HL-60 (cell line): Measurements from ENCODE around the gene ELMO1.

Source experiments
- CTCF ChIP-seq: IDR thresholded peaks from one replicate; pipeline ENCODE4 v1.5.1; 2011; ENCODE audit warnings: low read length, control low read depth, inconsistent platforms; ENCODE audit not compliant: insufficient read depth
- GABPA ChIP-seq: IDR thresholded peaks from 2 replicates; pipeline ENCODE4 v1.6.1; 2012; ENCODE audit warnings: low read depth
- POLR2AphosphoS5 ChIP-seq: IDR thresholded peaks from 2 replicates; pipeline ENCODE4 v1.6.1; 2012; ENCODE audit warnings: low read depth
- SPI1 ChIP-seq: IDR thresholded peaks from 2 replicates; pipeline ENCODE4 v1.6.1; 2012; ENCODE audit warnings: low read depth, mild to moderate bottlenecking, borderline replicate concordance
- TF ChIP-seq, protein P1 (sequence below): IDR thresholded peaks from 2 replicates; pipeline ENCODE4 v1.6.1; 2012; ENCODE audit warnings: low read depth; ENCODE audit not compliant: insufficient replicate concordance

DNA sequence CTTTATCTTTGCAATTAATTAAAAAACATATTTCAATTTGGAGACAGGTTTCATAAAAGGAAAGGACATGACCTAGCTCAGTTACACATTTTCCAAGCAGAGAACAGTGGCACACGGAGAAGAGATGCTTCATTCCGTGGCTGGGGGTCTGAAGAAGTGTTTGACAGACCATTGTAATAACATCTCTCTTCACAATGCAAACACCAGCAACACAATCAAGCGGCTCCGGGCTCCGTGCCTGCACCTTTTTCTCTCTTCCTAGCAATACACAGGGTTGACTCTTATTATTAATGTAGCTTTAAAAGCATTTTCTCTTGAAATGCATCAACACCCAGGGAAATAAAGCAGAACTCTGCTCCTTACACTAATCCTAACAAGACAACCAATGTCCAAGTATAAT, 463.3 kb downstream of the ELMO1 start:
- no peak for TF ChIP-seq CTCF
- TF ChIP-seq, protein P1, sequence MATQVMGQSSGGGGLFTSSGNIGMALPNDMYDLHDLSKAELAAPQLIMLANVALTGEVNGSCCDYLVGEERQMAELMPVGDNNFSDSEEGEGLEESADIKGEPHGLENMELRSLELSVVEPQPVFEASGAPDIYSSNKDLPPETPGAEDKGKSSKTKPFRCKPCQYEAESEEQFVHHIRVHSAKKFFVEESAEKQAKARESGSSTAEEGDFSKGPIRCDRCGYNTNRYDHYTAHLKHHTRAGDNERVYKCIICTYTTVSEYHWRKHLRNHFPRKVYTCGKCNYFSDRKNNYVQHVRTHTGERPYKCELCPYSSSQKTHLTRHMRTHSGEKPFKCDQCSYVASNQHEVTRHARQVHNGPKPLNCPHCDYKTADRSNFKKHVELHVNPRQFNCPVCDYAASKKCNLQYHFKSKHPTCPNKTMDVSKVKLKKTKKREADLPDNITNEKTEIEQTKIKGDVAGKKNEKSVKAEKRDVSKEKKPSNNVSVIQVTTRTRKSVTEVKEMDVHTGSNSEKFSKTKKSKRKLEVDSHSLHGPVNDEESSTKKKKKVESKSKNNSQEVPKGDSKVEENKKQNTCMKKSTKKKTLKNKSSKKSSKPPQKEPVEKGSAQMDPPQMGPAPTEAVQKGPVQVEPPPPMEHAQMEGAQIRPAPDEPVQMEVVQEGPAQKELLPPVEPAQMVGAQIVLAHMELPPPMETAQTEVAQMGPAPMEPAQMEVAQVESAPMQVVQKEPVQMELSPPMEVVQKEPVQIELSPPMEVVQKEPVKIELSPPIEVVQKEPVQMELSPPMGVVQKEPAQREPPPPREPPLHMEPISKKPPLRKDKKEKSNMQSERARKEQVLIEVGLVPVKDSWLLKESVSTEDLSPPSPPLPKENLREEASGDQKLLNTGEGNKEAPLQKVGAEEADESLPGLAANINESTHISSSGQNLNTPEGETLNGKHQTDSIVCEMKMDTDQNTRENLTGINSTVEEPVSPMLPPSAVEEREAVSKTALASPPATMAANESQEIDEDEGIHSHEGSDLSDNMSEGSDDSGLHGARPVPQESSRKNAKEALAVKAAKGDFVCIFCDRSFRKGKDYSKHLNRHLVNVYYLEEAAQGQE, result no peak
- TF ChIP-seq POLR2AphosphoS5, result no peak
- TF ChIP-seq GABPA, result no peak
- TF ChIP-seq SPI1, result no peak
